LHCN-M2 (cell line): ENCODE measurements around the gene OCIAD2. TPM values are rescaled to one million over a fixed set of nuclear protein-coding genes. Genes with fewer than 3 reads are reported as not detected.
A peak's percentile ranks its signal among the peaks of the same experiment; 100 is the strongest.
"Not testable (repeated sequence)": the region's sequence is repeated elsewhere in the genome, so short reads cannot be mapped to it uniquely, and the experiment has no call there.

Experiments used
- DNase-seq: peaks from one replicate; pipeline ENCODE4 v3.0.0-alpha.2; 2012; ENCODE audit warnings: low read depth
- polyA plus RNA-seq: library from polyadenylated mRNA; unstranded; fragments of >200 nt; gene quantifications from one replicate; pipeline ENCODE4 v1.2.1, GENCODE V29; 2012; ENCODE audit warnings: missing spikeins
- total RNA-seq: library from RNA; depleted of rRNA; stranded (reverse); fragments of >200 nt; gene quantifications from 2 replicates; pipeline ENCODE4 v1.2.3, GENCODE V29; 2014; rRNA removed

The OCIAD2 gene, protein sequence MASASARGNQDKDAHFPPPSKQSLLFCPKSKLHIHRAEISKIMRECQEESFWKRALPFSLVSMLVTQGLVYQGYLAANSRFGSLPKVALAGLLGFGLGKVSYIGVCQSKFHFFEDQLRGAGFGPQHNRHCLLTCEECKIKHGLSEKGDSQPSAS
- 11.0 and 12.2 TPM in 2 replicates for total RNA-seq
- polyA plus RNA-seq: 56.3 TPM

DNA sequence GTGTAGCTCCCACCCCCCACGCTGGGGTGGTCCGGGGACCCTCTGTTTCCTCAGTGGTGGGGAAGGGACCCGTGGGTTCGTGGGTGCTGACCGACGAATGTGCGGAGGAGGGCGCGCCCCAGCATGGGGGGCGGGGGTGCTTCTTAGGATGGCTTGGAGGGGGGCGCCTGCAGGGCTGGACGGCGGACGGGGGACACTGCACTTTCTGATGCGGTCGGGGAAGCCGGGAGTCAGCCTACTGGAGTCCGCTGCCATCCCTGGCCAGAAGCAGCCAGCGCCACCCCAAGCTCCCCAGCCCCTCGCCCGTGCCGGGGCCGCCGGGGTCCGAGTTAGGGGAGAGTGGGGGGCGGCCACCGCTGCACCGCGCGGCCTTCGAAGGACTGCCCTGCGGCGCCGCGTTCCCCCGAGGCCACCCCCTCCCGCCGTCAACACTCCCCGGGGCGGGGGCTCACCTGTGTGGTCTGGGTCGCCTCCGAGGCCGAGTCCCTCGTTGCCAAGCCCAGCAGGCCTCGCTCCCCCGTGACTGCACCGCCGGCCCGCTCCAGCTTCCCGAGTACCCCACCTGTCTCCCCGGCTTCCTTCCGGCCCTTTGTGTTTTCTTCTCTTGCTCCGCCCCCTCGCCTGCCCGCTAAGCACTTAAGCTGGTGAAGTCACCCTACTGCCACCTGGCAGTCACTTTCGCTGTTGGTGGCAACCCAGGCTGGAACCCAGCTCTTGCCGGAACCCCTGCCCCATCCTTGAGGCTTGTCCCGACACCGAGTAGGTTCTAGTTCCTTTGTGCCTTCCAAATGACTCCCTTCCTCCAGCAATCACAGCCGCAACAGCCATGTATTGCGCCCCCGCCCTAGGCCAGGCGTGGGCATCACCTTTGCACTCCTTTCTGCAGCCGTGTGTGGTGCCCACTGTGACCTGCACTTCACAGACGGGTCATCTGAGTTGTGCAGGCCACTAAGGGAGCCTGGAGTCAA is at the start of gene OCIAD2:
Gene OCIAD2, minus strand, starts transcription at position 569 of the 968 bp plus-strand sequence. CDS start 2,225 bp downstream, outside the sequence.
- peak; percentile 37 for DNase-seq

DNA sequence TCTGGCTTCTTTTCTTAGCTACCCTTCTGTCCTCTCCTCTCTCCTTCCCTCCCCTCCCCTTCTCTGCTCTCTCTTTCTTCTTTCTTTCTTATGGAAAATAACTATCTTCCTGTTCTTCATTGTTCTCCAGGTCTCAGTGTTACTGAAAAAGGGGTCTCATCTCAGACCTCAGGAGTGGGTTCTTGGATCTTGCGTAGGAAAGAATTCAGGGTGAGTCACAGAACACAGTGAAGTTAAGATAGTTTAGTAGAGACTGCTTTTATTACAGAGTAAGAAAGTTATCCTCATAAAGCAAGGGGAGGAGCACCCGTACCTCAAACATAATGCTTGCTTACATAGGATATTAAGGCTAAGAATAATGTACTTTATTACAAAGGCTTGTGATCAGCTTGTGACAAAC is 47.7 kb upstream of the OCIAD2 start:
- no peak for DNase-seq

DNA sequence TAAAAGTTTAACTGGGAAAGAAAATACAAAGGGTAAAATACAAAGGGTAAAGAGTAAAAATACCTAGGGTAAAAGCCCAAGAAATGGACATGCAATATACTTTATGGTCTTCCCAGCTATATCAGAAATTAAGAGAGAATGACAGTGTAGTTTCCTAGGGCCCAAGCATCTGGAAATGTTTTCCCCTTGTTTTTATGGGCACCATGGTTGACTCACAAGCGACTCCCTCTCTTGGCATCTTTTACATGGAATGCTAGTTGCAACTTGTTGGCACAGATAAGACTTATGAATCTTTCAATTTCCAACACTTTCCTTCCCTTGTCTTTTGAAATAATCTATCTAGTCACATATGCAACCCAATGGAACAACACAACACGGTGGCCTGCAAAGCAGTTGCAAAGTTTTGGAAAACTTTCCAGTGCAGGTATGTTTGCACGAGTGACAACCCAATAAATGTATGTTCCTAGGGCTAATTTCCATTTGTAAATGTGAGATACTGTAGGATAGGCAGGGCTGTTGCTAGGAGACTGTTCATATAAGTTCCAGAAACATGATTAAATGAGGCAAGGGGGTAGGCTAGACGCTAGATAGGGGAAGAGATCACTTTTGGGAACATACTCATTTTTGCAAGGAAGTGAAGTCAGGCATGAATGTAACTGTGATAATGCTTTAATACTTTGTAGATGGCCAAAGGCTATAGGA is 43.1 kb upstream of the OCIAD2 start:
- DNase-seq: peak; percentile 72

DNA sequence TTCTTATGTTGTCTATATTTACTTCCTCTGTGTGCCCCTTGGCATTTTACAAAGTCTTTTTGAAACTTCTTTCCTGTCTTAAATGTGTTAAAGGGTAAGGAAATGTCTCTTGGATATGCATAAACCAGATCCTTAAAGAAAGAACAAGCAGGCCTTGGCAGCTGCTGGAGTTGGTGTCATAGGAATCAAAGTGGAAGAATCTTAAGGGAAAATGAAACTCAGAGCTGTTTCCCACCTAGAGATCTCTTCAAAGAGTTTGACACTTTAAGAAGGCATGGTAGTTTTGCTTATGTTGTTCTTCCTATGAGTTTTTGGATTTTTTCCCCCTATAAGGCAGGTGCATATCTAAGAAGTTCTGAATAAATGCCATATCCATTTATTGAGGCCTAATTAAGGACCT is 42.5 kb upstream of the OCIAD2 start:
- no peak for DNase-seq

DNA sequence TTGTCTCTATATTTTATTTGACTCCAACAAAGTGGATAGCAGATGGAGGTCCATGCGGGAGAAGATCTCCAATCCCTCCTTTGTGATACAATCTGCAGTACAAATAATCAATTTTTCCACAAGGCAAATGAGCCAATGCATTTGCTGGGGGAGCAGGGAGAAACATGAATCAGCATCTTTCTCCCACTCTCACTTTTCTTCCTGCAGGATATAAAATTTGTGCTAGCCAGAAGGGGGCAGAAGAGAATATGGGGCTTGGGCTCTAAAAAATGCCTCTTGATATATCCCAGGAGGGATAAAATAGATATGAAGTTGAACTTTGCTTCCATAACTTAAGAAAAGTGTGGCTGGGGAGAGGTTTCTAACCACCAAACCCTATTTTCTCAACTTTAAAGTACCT is 41.2 kb upstream of the OCIAD2 start:
- DNase-seq: no peak

DNA sequence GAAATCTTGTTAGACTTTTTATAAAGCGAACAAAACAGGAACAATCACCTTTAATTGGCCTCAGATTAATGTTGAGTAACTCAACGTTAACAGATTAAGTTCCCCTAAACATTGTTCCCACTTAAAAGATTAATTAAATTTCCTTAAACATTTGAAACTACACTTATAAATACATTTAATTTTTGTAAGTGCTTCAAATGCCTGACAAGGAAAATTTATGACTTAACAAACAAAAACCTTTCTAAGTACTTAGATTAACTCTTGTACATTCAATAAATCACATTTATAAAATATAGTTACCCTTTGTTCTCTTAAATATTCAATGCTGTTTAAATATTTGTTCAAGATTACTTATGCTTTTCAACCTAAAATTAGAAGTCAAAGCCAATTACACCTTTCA is 39.4 kb upstream of the OCIAD2 start:
- DNase-seq: no peak

DNA sequence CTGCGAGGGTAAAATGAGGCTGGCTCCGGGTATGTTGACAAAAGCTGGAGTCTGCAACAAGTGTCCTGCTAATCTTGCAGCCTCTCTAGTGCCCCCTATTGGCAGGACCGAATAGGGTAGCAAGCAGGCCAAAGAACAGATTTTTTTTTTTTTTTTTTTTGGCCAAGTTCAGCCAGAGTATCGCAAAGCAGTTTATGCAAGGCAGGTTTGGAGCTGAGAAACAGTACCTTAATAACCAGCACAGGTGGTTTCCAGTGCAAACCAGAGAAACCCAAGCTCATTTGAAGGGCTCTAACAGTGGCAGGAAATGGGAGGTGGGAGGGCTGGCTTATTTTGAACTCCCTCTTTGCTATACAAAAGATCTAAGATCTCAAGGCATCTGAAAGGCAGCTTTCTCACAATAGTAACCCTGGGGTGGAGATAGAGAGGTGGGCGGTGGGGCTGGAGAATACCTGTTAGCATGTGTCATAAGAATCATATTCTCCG is 38.2 kb upstream of the OCIAD2 start:
- DNase-seq: no peak

DNA sequence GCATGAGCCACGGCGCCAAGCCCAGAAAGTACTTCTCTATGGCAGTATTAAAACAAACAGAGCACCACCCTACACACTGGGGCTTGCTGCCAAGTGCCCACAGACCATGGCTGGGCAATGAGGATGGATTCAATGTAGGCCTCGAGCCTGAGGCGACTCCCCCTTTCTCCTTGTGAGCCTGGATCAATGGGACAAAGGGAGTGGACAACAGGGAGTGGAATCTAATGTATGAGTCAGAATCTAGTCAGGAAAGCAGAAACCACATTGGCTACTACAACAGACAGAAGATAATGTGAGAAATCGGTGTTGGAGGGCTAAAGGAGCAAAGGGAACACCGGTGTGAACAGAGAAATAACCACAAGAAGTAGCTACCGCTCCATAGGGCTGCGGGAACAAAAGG is 37.7 kb upstream of the OCIAD2 start:
- DNase-seq: peak; percentile 70

DNA sequence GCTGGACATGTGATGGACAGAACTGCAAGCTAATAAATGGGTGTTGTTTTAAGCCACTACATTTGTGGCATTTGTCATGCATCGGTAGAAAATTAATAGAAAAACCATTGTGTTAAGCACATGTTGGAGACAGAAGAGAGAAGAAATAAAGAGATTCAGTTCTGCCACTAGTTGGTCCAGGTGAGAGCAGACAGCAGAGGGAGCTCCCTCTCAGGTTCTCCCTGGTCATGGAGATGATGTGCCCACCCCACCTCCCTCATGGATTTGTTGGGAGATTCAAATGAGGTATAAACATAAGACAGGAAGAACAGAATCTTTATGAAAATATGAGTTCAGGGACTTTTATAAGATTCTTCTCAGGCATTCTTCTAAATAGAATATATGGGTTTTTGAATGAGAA is 36.8 kb upstream of the OCIAD2 start:
- no peak for DNase-seq

DNA sequence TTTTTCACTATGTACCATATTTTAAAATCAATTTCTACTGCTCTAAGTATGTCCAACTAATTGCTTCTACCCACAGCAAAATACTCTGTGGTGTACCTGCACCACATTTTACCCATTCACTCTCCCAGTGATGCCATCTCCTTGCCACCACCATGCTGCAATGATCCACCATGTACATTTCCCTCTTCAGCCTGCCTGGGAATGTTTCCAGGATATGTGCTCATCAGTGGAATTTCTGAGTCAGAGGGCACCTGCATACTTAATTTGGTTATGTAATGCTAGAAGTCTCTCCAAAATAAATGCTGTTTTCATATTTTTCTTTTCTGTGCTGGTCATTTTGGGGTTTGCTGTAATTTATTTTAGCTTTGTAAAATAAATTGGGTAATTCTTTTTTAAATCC is 33.2 kb upstream of the OCIAD2 start:
- peak; percentile 74 for DNase-seq

DNA sequence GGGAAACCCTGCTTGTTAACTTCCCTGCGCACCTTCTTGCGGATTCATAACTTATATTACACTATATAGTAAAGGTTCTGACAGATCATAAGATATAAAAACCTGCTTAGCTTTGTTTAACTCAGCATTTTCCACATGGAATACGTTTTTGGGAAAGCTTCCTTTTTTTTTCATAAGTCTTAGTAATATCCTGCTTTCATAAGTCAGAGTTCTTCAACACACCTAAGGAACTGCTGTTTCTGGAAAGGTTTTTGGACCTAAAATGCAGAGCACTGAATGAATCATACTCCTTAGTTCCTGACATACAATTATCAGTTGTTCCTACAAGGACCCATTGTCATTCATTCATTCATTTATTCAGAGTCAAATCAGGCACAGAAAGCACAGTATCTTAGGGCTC is 32.3 kb upstream of the OCIAD2 start:
- DNase-seq: no peak

DNA sequence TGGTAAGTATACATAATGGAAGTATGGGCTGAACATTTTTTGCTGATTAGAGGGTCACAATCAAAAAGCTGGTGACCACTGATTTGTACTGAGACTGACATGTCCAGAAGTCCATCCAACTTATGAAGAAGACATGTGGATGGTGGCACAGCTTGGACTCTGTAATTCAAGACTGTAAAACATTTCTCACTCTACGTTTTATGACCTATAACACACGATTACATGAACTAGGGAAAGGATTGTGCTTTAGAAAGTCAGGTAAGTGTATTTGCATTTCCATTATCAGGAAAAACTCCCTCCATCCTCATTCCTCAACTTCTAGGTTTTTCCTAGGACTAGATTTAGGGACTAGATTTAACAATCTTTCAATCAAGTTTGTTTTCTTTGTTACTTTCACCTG is 30.5 kb upstream of the OCIAD2 start:
- no peak for DNase-seq

DNA sequence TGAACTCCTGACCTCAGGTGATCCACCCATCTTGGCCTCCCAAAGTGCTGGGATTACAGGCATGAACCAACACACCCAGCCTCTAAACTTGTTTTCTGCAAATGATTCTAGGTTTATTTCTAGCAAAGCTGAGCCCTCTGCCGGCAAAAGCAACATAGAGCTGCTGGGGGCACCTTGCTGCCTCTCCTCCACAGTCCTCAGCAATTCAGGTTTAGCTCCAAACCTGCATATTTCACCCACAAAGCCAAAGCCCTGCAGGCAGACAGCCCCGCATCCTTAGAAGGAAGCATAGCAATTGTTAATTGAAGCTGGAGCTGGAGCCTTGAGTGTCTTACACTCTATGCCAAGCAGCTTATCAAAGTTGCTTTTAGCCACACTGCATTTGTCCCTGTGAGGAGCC is 24.9 kb upstream of the OCIAD2 start:
- no peak for DNase-seq

DNA sequence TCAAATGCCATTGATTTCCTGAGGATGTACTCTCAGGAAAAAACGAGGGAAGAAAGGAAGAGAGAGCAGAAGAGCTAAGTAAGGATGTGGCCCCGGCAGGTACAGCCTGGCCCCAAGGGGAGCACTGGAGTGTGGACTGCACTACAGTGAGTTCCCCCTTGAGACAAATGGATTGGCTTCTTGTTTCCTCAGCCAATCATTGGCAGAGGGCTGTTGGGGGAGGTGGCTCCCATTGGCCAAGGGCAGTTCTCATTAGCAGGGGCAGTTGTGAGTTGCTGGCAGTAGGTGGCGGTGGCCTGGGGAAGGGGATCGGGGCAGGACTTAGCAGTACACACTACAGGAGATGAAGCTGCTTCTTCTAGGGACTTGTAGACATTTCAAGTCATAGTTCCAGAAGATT is 24.1 kb upstream of the OCIAD2 start:
- no peak for DNase-seq

DNA sequence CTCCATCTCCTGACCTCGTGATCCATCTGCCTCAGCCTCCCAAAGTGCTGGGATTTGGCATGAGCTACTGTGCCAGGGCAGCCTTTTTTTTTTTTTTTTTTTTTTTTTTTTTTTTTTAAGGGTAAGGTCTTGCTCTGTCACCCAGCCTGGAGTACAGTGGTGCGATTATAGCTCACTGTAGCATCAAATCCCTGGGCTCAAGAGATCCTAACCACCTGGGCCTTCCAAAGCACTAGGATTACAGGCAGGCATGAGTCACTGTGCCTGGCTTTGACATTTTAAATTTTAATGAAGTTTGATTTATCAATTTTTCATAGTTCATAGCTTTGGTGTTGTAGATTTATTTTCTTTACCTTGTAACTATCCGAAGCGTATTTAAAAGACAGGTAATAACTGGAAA is 17.8 kb upstream of the OCIAD2 start:
- DNase-seq: no peak

DNA sequence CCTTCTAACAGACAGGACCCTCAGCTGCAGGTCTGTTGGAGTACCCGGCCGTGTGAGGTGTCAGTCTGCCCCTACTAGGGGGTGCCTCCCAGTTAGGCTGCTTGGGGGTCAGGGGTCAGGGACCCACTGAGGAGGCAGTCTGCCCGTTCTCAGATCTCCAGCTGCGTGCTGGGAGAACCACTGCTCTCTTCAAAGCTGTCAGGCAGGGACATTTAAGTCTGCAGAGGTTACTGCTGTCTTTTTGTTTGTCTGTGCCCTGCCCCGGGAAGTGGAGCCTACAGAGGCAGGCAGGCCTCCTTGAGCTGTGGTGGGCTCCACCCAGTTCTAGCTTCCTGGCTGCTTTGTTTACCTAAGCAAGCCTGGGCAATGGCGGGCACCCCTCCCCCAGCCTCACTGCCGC is 16.5 kb upstream of the OCIAD2 start:
- DNase-seq: not testable (repeated sequence)

DNA sequence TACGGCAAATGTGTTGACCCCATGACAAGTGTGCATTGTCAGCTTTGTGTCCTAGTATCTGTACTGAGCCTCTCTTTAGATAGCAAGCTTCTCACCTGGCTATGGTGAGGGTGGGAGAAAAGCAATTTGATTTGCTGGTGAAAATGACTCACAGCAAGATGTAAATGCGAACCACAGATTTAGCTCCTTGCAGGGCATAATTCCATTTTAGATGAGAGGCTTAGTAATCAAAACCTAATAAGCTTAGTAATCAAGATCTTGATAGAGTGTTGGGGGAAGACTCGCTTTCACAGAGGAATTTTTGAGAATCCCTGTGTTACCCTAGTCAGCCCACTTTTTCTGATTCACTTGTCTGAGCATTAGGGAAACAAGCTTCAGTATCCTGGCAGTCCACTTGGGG is 7.7 kb upstream of the OCIAD2 start:
- DNase-seq: no peak

DNA sequence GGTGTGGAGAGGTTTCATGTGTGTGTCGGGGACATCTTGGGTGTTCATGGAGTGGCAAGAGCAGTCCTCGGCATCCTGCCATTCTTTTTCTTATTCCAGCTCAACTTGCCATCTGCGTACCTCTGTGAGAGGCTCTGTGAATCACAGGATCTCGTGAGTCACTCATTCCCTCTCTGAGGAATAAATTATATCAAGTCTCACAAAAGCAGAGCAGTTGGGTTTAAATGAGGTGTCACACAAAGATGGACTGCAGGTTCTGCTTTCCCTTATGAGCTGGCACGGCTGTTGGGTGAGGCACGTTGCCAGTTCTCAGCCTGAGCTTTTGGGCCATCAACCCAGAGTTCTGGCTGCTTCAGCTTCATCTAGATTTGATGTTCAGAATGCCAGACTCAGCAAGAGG is 6.8 kb upstream of the OCIAD2 start:
- peak; percentile 96 for DNase-seq

DNA sequence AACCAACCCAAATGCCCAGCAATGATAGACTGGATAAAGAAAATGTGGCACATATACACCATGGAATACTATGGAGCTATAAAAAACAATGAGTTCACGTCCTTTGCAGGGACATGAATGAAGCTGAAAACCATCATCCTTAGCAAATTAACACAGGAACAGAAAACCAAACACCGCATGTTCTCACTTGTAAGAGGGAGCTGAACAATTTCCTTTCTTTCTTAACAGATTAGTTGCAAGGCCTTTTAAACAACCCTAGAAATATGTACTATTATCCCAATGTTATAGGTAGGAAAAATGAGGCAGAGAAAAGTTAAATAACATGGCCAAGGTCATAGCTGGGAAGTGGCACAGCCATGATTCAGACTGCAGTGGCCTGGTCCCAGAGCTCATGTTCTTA is 5.8 kb upstream of the OCIAD2 start:
- DNase-seq: no peak

DNA sequence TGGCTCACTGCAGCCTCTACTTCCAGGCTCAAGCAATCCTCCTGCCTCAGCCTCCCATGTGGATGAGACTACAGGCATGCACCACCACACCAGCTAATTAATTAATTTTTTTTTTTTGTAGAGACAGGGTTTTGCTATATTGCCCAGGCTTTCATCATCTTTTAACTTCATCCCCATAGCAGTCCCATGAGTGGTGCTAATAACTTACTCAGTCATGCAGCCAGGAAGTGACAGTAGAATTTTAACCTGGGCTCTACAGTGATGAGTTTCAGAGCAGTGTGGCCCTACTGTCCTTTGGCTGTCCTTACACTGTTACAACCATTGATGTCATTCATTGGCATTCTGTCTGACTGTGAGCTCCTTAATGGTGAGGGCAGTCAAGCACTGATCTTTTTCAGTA is 3.9 kb upstream of the OCIAD2 start:
- no peak for DNase-seq

DNA sequence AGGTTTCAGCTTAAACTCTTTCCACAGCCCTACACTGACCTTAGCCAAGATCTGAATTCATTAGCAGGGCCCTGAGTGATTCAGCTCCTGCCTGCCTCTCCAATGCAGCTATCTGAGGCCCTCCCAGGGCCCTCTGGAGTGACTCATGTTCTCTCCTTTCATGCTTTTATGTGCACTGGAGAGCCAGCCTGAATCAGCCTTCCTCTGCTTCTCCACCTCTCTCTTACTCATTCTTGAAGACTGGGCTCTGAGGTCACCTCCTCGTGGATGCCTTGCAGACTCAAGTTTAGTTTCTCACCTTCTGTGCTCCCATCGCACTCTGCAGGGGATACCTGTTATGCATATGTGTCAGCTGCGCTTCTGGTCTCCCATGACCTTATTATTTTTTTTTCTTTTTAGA is 3.1 kb upstream of the OCIAD2 start:
- DNase-seq: peak; percentile 97

DNA sequence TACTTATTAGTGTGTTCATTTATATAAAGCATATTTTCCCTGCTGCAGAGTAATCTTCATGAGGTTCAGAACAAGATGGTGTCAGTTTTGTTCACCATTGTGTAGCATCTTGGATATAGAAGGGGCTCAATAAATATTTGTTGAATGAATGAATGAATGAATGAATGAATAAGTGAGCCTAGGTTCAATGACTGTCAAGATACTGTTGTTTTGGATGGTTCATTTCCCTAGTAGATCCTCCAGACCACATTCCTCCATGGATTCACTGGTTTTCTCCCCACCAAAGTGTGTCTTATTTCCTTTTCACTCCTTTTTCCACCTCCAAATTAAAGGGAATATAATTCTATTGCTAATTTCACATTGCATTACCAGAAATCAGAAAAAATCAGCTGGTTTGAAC is 2.1 kb upstream of the OCIAD2 start:
- DNase-seq: no peak
